GM06990 (cell line): ENCODE data around the gene OSER1.

Source experiments
- DNase-seq: peaks from one replicate; pipeline ENCODE4 v3.0.0-alpha.2; 2011; ENCODE audit not compliant: insufficient read length; ENCODE audit errors: extremely low read depth
- H3K27me3 ChIP-seq: replicated peaks from 2 replicates; pipeline ENCODE4 v1.6.0; 2011; ENCODE audit warnings: low read length; ENCODE audit not compliant: control insufficient read depth, insufficient read depth
- H3K36me3 ChIP-seq: 2 replicates; pipeline ENCODE4 v1.5.1; 2011; ENCODE audit warnings: low read length; ENCODE audit not compliant: control insufficient read depth, insufficient read depth
- H3K4me3 ChIP-seq: replicated peaks from 2 replicates; pipeline ENCODE4 v1.5.1; 2011; ENCODE audit warnings: low read depth, mild to moderate bottlenecking, control low read depth, low read length
- CTCF ChIP-seq: IDR thresholded peaks from 2 replicates; pipeline ENCODE4 v1.5.1; 2011; ENCODE audit warnings: low read length, control low read depth, mild to moderate bottlenecking, inconsistent platforms; ENCODE audit not compliant: insufficient read depth, poor library complexity, severe bottlenecking

The OSER1 gene

GRCh38 chr20:44209686-44210405 is 725 bp downstream of the OSER1 start:
- no peak for DNase-seq

GRCh38 chr20:44208770-44209169 is 1.8 kb downstream of the OSER1 start:
- DNase-seq, result no peak
- Histone ChIP-seq H3K36me3 (no peaks in the 10 kb centered on the region; the same call in none of the 2 replicates), H3K27me3 (no peaks in the 10 kb centered on the region), H3K4me3 (peak overlapping the region; percentile 81)
- TF ChIP-seq CTCF, result no peak

More at GRCh38 chr20:44209686-44210405, 725 bp downstream of the OSER1 start:
- H3K36me3 ChIP-seq, result no peaks in the 10 kb centered on the region; the same call in none of the 2 replicates
- peak overlapping the region; percentile 81 for H3K4me3 ChIP-seq
- no peak for TF ChIP-seq CTCF
- H3K27me3 ChIP-seq, result no peaks in the 10 kb centered on the region

GRCh38 chr20:44208165-44208564 is 2.4 kb downstream of the OSER1 start:
- Histone ChIP-seq H3K36me3 (no peaks in the 10 kb centered on the region; the same call in none of the 2 replicates), H3K4me3 (peak overlapping the region; percentile 81), H3K27me3 (no peaks in the 10 kb centered on the region)
- DNase-seq, result no peak
- TF ChIP-seq CTCF, result no peak

GRCh38 chr20:44207126-44207723 is 3.3 kb downstream of the OSER1 start:
- Histone ChIP-seq H3K4me3 (no peak overlapping the region; the same call in 1 of the 2 replicates), H3K36me3 (no peaks in the 10 kb centered on the region; the same call in none of the 2 replicates), H3K27me3 (no peaks in the 10 kb centered on the region)
- TF ChIP-seq CTCF, result no peak
- no peak for DNase-seq

GRCh38 chr20:44206132-44206531 is 4.4 kb downstream of the OSER1 start:
- H3K4me3 ChIP-seq, result no peak overlapping the region
- TF ChIP-seq CTCF, result no peak
- DNase-seq, result no peak
- no peaks in the 10 kb centered on the region; the same call in none of the 2 replicates for H3K36me3 ChIP-seq
- H3K27me3 ChIP-seq, result no peaks in the 10 kb centered on the region
